Mammary microvascular endothelial cell (primary cell): Measurements from ENCODE around the gene UFL1. TPM values are rescaled to one million over a fixed set of nuclear protein-coding genes. Genes with fewer than 3 reads are reported as not detected.

ENCODE experiments used
- total RNA-seq: library from RNA; depleted of rRNA; stranded (reverse); fragments of >200 nt; gene quantifications from 2 replicates; pipeline ENCODE4 v1.2.3, GENCODE V29; 2015

Gene UFL1
- 14.8 and 15.0 TPM in 2 replicates for total RNA-seq

GRCh38 chr6:96521644-96522464 lies at the start of gene UFL1:
TSS of gene UFL1 (plus strand) at chr6:96521806. CDS start at chr6:96521874, 68 bp downstream.

DNA sequence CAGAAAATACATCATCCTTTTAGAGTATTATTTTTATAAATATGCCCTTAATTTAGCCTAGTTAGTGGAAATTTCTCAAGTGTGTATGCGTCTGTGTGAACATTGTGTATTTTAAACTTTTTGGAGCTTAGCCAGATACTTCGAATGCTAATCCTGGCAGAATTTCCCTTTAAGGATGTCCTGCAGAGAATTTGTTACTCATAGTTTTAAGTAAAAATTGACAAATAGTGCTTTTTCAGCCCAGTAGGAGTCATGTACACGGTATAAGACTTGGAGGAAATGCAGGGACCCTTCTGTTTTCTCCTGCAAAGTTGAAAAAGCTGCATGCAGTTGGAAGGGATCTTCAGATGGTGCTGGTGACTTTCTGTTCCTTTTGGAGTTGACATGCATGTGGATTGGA lies 41.3 kb downstream of the UFL1 start, which contains the start of gene FHL5:
Gene FHL5, plus strand, starts transcription at position 243 of the 400 bp plus-strand sequence. CDS start 40,486 bp downstream, outside the sequence.

Other genes starting within 250 kb of the UFL1 start
- gene FHL5, start 41.3 kb downstream of the UFL1 start, total RNA-seq = not detected in 2 replicates